HG03045 (cell line): ENCODE results near the gene IL15RA.
"Not testable (repeated sequence)": the region's sequence is repeated elsewhere in the genome, so short reads cannot be mapped to it uniquely, and the experiment has no call there.

Source experiments
- ATAC-seq: cut with Tn5 transposase; IDR thresholded peaks from one replicate; pipeline ENCODE4 v1.9.1; 2021; ENCODE audit warnings: mild to moderate bottlenecking, moderate library complexity; ENCODE audit not compliant: unreplicated experiment

IL15RA gene

DNA sequence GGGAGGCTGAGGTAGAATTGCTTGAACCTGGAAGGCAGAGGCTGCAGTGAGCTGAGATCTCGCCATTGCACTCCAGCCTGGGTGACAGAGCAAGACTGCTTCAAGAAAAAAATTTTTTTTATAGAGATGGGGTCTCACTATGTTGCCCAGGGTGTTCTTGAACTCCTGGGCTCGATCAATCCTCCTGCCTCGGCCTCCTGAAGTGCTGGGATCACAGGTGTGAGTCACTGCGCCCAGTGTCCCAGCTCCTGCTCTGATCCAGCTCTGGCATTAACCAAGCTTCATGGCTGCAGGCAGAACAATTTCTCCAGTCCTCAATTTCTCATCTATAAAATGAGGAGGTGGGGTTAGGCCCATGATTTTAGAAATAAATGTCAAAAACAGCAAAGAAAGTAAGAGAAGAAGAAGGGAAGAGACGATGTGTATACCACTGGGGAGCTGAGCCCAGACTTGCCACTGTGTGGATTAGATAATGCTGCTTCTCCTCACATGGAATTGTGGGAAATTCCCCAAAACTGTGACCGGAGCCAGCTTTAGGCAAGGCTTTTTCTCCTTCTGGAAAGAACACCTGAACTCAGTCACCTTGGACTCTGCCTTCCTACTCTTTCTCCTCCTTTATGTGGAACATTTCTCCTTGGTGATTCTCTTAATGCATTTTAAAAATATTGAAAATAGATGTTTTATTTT is 25.5 kb downstream of the IL15RA start:
- ATAC-seq = no peak

DNA sequence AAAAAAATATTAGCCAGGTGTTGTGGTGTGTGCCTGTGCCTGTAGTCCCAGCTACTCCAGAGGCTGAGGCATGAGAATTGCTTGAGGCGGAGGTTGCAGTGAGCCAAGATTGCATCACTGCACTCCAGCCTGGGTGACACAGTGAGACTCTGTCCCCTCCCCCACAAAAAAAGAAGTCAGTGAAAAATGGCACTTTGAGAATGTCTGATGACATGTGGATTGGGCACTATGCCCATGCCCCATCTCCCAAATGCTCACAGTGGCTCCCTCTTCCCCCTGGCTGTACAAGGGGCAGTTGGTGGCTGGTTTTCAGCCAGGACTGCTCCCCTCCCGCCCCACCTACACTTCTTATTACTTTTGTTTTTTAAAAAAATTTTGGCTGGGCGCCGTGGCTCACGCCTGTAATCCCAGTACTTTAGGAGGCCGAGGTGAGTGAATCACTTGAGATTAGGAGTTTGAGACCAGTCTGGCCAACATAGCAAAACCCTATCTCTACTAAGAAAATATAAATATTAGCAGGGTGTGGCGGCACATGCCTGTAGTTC is 26.1 kb downstream of the IL15RA start:
- no peak for ATAC-seq

DNA sequence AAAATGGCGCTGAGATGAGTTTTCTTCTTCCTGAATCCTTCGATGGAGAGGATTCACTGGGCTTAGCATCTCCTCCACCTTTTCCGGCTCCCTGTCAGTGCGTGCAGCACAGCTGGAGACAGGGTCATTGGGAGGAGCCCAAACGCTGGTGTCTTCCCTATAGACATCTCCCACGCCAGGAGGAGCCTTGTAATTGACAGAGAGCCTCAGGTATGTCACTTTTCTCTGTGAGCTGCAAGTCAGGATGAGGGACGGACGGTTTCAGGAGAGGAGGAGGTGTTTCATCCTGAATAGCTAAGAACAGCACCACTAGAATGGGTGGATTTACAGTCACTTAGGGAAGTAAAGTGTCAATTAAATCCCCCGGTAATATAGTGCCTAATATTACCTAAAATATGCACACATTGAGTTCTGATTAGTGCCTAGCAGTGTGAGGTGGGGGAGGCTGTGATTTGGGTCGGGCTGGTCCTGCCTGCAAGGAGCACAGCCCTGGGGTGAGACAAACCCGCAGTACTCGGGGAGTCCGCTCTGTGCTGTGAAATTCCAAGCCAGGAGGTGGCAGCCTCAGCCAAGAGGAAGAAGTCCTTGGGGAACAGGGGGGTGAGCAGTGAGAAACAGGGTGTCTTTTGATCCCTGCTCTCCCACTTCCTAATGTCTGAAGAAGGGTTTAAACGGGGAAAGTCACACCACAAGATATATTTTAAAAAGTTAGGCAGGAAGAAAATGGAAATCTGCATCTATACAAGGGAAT is 28.2 kb downstream of the IL15RA start:
- ATAC-seq = no peak

GRCh38 chr10:5948208-5948585 is 29.1 kb downstream of the IL15RA start:
- ATAC-seq = no peak

- no peak for ATAC-seq
Observed at GRCh38 chr10:5947471-5948207, 29.7 kb downstream of the IL15RA start.

- ATAC-seq = no peak
Observed at GRCh38 chr10:5946786-5947185, 30.6 kb downstream of the IL15RA start.

DNA sequence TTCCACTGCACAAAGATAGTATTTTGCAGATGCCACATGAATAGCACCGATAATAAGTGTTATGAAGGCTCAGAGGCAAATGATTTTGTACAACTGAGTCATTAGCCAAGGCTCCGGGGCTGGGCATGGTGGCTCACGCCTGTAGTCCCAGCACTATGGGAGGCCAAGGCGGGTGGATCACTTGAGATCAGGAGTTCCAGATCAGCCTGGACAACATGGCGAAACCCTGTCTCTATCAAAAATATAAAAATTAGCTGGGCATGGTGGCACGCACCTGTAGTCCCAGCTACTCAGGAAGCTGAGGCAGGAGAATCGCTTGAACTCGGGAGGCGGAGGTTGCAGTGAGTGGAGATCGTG is 30.9 kb downstream of the IL15RA start:
- not testable (repeated sequence) for ATAC-seq

DNA sequence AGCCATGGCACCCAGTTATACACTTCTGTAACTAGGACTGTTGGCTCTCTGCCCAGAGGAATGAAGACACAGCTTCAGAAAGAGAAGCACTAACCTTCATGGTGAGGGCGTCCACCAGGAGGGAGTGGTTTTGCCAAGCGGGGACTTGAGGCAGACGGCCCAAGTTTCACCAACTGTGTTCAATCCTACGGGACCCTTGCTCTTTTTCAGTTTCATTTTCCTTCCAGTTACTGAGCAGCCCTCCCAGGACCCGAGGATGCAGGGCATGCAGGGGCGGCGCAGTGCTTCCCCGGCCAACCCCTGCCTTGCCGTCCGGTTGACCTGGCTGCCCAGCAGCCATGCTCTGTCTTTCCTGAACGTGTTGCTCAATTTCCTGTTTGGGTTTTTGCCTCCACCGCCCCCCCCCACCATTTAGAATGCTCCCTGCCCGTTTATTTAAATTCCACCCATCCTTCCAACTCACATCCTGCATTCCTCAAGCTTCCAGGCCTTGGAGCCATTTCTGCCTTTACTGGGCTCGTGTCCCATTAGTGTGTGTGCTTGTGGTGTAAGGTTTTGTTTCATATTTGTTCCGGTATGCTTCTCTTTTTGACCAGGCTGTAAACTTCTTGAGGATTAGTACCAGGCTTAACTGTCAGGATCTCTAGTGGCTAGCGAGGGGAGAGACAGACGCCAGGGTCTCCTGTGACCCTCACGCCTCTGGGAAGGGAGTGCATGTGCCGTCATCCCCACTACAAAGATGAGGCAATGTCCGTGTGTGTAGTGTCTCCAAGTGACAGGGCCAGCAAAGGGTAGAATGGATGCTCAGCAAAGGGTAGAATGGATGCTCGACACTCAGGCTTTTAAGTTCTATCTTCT is 31.6 kb downstream of the IL15RA start:
- no peak for ATAC-seq

GRCh38 chr10:5945190-5945509 is 32.2 kb downstream of the IL15RA start:
- no peak for ATAC-seq

GRCh38 chr10:5944389-5945189 is 32.8 kb downstream of the IL15RA start:
- ATAC-seq = no peak

GRCh38 chr10:5943536-5943935 is 33.8 kb downstream of the IL15RA start:
- ATAC-seq = no peak

GRCh38 chr10:5942474-5942873 is 34.9 kb downstream of the IL15RA start:
- ATAC-seq = no peak

DNA sequence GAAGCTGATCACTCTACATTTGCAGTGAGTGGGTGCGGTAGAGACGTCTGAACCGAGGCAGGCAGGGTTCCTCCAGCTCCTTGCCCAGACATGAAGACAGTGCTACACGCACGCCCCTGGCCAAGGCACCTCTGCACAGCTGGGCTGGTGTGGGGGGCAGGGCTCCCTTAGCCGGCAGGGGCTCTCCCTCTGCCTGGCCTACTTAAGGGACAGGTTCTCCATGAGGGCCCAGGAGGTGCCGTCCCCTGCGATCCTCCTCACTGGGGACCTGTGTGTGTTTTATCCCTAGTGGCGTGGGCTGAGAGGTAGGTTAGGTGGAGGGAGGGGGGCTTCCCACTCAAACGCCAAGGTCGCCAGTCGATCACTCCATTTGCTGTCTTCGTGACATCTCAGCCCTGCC is 35.3 kb downstream of the IL15RA start:
- ATAC-seq = no peak

DNA sequence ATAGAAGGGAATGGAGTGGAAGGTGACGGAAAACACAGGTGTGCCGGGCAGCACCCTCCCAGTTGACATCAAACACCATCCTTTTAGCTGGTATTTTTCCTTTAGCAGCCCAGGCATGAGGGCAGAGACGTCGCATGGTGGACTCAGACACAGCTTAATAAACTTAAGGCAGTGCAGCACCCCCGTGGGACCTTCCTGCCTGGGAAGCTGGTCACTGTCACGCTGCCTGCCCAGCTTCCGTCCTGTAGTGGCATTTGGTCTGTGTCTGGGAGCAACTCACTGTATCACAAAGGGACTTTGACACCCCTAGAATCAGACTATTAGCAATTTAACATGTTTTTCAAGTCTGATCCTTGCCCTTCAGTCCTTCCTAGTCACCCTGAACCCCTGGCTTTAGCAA is 35.8 kb downstream of the IL15RA start:
- ATAC-seq = no peak

- no peak for ATAC-seq
Observed at GRCh38 chr10:5940807-5941218, 36.5 kb downstream of the IL15RA start.

DNA sequence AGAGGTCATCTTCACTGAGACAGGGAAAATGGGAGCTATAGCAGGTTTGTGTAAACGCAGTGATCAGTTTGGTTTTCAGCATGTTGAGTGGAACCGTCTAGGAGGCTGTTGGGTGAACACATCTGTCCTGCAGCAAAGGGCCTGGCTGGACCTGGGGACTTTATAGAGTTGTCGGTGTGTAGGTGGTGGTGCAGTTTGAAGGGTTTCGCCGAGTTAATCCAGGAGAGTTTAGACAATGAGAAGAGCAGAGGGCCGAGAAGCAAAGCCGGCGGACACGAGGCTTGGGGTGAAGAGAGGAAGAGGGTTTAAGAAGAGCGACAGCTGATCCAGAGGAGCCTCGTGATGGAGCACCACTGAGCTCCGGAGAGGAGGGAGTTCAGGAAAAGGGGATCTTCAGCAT is 39.1 kb downstream of the IL15RA start:
- ATAC-seq = no peak

- ATAC-seq = no peak
Observed at GRCh38 chr10:5937016-5937415, 40.3 kb downstream of the IL15RA start.

DNA sequence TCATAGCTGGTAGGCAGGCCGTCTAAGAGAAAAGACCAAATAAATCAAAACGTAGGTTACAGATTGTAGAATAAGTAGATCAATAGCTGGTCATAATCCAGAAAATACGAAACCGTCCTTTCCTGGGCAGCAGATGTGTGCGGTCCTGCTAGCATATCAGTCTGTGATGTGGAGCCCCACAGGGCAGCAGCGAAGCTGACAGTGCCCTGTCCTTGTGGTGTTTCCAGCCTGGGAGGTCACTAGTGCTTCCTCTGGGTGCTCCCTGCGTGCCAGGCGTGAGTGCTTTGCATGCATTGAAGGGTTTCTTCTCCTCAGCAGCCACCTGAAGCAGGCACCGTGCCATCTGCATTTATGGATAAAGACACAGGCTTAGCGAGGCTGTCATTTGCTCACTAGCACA is 41.7 kb downstream of the IL15RA start:
- ATAC-seq = no peak

GRCh38 chr10:5933909-5934546 is 43.3 kb downstream of the IL15RA start:
- no peak for ATAC-seq

- no peak for ATAC-seq
Observed at GRCh38 chr10:5932345-5932744, 45.0 kb downstream of the IL15RA start.
